Dendritic cell treated with granulocyte-macrophage colony-stimulating factor and Interleukin-4, amounts not matched to agents 40 ng/mL and 50 ng/mL, for 4 days (primary cell): ENCODE measurements around the gene KRTAP1-5.

Source experiments
- H3K27ac Mint-ChIP-seq: one replicate; pipeline ENCODE4 v1.8.0; 2022; ENCODE audit warnings: mild to moderate bottlenecking, mixed read lengths
- H3K27me3 Mint-ChIP-seq: one replicate; pipeline ENCODE4 v1.8.0; 2022; ENCODE audit warnings: mild to moderate bottlenecking, mixed read lengths
- H3K36me3 Mint-ChIP-seq: one replicate; pipeline ENCODE4 v1.8.0; 2022; ENCODE audit warnings: low read depth, mixed read lengths
- H3K4me1 Mint-ChIP-seq: one replicate; pipeline ENCODE4 v1.8.0; 2022; ENCODE audit warnings: low read depth, mixed read lengths
- H3K4me3 Mint-ChIP-seq: one replicate; pipeline ENCODE4 v1.8.0; 2022; ENCODE audit warnings: mild to moderate bottlenecking, moderate library complexity, mixed read lengths
- H3K9me3 Mint-ChIP-seq: one replicate; pipeline ENCODE4 v1.8.0; 2022; ENCODE audit warnings: mixed read lengths
- intact Hi-C: fragments of 100-400 bp; cut with micrococcal nuclease; formaldehyde crosslinking; loops from one replicate; pipeline ENCODE4 v1.15.0; 2022

Gene KRTAP1-5

DNA sequence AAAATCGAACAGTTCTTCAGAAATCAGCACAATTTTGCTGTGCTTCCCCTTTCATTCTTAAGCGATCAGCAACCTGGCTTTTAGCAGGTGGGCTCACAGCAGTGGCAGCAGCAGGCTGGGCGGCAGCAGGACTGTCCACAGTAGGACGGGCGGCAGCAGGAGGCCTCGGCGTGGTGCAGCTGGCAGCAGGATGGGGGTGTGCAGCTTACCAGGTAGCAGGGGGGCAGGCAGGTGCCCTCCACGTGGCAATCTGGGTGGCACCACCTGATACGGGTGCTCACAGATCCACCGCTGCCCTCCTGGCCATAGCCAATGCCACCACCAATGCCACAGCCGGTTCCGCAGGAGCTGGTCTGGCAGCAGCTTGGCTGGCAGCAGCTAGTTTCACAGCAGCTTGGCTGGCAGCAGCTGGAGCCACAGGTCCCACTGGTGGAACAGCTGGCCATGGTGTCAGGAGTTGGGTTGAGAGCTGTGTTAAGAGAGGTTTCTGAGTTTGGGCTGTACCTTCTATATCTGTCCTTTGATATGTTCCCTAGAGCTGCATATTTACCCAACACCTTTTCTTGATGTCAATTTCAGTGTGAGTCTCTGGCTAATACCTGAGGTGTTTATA is 2.7 kb upstream of the KRTAP1-5 start, which contains the start of gene KRTAP1-4:
Gene KRTAP1-4 (minus strand): TSS at position 563 of the 613 bp plus-strand sequence. CDS start 117 bp downstream, at position 446.
- Mint-ChIP-seq H3K4me3 (no peak within 1 kb of the TSS), H3K9me3 (no peaks in the 10 kb centered on the region), H3K27me3 (peaks cover 8% of the 10 kb centered on the region), H3K4me1 (no peaks in the 10 kb centered on the region), H3K36me3 (no peaks in the 10 kb centered on the region), H3K27ac (no peak within 1 kb of the TSS)
- intact Hi-C loops = no loop called here

DNA sequence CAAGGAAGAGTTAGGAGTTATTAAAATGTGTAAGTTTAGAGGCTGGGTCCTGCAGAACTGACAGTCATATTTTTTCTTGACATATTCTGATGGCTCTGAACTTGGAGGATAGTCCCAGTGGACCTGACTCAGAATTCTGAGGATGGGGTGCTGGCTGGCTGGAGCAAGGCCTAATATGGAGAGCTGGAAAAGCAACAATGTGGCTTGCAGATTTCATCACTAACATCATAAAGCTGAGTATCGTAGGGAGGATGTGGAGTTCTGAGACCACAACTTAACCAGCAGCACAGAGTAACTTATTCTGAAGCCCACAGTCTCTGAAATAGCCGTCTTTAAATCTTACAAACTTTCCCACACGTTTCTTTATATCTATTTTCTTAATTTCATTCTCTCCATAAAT is 2.3 kb downstream of the KRTAP1-5 start:
- intact Hi-C loops = no loop called here
- no peaks in the 10 kb centered on the region for H3K4me1 Mint-ChIP-seq
- H3K27ac Mint-ChIP-seq = no peak overlapping the region
- no peaks in the 10 kb centered on the region for H3K36me3 Mint-ChIP-seq
- peaks cover 8% of the 10 kb centered on the region for H3K27me3 Mint-ChIP-seq
- H3K4me3 Mint-ChIP-seq = no peak overlapping the region
- H3K9me3 Mint-ChIP-seq = no peaks in the 10 kb centered on the region

DNA sequence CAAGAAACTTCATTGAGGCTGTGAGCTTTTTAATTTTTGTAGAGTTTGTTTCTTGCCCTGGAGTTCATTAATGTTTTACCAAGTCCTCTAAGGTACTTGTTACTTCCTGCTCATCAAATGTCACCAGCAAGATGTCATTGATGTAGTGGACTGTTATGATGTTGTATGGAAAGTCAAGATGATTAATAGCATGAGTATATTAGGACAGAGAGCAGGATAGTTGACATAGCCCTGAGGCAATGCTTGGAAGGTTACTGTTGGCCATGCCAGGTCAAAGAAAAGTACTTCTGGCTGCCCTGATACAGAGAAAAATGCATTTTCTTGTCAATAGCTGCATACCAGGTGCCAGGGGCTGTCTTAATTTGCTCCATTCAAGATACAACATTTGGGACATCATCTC is 6.7 kb downstream of the KRTAP1-5 start:
- H3K36me3 Mint-ChIP-seq = no peaks in the 10 kb centered on the region
- H3K9me3 Mint-ChIP-seq = no peaks in the 10 kb centered on the region
- no peak overlapping the region for H3K27ac Mint-ChIP-seq
- intact Hi-C loops = no loop called here
- no peak overlapping the region for H3K4me3 Mint-ChIP-seq
- H3K4me1 Mint-ChIP-seq = no peaks in the 10 kb centered on the region
- H3K27me3 Mint-ChIP-seq = no peaks in the 10 kb centered on the region

DNA sequence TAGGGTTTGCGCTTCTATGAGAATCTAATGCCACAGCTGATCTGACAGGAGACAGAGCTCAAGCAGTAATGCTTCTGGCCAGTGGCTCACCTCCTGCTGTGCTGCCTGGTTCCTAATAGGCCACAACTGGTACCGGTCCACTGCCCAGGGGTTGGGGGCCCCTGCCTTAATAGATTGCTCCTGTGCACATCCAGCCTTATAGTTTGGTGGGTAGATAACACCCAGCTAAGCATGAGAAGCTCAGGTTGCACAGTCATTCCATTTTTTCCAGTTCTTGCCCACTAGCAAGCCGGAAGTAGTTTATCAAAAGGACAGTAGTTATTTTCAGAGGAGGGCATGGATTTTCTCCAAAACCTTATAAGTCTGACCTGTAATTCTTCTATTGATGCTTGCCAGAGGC is 7.6 kb downstream of the KRTAP1-5 start:
- Mint-ChIP-seq H3K27me3 (no peaks in the 10 kb centered on the region), H3K4me3 (no peak overlapping the region), H3K9me3 (no peaks in the 10 kb centered on the region), H3K4me1 (no peaks in the 10 kb centered on the region), H3K36me3 (no peaks in the 10 kb centered on the region), H3K27ac (no peak overlapping the region)
- intact Hi-C loops = no loop called here

DNA sequence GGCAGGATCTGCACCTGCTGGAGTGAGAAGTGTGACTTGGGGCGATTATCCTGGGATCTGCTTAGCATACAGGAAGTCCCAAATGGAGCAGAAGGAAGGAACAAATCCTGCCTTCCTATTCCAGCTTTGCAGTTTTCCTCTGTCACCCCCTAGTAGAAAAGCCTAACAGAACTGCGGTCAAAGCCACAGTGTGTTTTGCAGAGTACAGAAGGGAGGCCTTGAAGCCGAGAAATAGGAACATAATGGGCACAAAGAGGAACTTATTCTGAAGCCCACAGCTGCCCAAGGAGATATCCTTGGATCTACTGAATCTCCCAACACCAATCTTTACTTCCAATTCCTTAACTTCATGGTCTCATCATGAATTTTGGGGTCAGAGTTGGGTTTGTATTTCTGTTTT is 8.5 kb downstream of the KRTAP1-5 start:
- no peaks in the 10 kb centered on the region for H3K9me3 Mint-ChIP-seq
- no peaks in the 10 kb centered on the region for H3K27me3 Mint-ChIP-seq
- H3K27ac Mint-ChIP-seq = no peak overlapping the region
- intact Hi-C loops = no loop called here
- H3K4me1 Mint-ChIP-seq = no peaks in the 10 kb centered on the region
- H3K36me3 Mint-ChIP-seq = no peaks in the 10 kb centered on the region
- no peak overlapping the region for H3K4me3 Mint-ChIP-seq

DNA sequence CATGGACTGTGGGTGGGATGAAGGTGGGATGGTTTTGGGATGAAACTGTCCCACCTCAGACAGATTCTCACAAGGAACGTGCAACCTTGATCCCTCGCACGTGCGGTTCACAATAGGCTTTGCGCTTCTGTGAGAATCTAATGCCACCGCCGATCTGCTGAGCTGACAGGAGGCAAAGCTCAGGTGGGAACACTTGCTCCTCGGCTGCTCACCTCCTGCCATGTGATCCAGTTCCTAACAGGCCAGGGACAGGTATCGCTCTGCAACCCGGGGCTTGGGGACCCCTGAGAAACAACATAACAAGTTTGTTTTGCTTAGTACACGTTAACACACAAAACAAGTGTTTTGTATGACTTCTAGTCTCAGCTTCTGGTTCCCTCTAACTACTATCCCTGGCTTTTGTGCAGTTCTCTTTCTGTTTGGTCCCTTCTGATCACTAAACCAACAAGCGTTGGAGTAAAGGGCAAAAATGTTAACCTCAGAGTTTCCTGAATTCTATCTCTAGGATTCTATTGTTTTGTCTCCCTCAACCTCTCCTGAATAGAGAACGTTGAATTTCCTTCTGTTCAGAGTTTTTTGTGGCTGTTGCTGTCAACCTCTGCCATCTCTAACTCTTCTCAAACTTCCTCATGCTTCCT is 10.3 kb downstream of the KRTAP1-5 start:
- Mint-ChIP-seq H3K27ac (no peak overlapping the region), H3K9me3 (no peaks in the 10 kb centered on the region), H3K36me3 (no peaks in the 10 kb centered on the region), H3K27me3 (peaks cover 2% of the 10 kb centered on the region), H3K4me3 (no peak overlapping the region), H3K4me1 (no peaks in the 10 kb centered on the region)
- intact Hi-C loops = no loop called here

DNA sequence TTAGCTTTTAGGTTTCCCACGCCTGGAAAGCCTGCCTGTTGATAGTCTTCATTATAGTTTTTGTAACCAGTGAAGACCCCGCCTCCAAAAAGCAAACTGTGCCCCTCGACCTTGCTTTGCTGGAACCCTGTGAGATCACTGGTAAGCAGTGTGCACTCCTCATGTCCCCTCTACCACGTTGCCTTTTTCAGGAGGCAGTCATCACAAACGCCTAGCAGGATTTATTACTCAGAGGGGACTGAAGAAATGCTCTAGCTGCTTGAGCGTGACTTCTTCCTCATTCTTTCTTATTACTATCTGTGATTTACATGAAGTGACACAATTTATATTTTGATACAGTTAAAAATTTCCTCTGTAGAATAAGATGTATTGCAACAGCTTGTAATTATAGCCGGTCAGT is 11.6 kb downstream of the KRTAP1-5 start:
- no peak overlapping the region for H3K27ac Mint-ChIP-seq
- intact Hi-C loops = no loop called here
- H3K4me3 Mint-ChIP-seq = no peak overlapping the region
- H3K36me3 Mint-ChIP-seq = no peaks in the 10 kb centered on the region
- peaks cover 2% of the 10 kb centered on the region for H3K27me3 Mint-ChIP-seq
- no peaks in the 10 kb centered on the region for H3K9me3 Mint-ChIP-seq
- no peaks in the 10 kb centered on the region for H3K4me1 Mint-ChIP-seq

DNA sequence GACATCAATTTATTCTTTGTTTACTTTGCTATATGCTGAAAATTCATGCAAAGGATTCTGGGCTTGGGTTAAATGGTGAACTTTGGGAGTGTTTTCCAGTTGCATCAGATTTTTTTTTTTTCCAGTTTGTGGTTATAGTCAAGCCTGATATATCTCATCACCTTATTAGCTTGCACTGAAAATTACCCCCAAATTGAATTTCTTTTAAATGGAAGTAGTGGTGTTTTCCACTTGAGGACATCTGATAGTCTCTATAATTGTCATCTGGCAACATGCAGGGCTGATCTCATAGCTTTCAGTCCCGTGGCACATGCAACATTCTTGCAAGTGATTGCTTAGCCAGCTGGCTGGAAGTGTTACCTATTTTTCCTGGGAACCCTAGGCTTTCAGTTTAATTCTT is 13.4 kb downstream of the KRTAP1-5 start:
- peaks cover 2% of the 10 kb centered on the region for H3K27me3 Mint-ChIP-seq
- no peaks in the 10 kb centered on the region for H3K9me3 Mint-ChIP-seq
- no peaks in the 10 kb centered on the region for H3K36me3 Mint-ChIP-seq
- no peaks in the 10 kb centered on the region for H3K4me1 Mint-ChIP-seq
- H3K27ac Mint-ChIP-seq = no peak overlapping the region
- H3K4me3 Mint-ChIP-seq = no peak overlapping the region
- intact Hi-C loops = no loop called here

DNA sequence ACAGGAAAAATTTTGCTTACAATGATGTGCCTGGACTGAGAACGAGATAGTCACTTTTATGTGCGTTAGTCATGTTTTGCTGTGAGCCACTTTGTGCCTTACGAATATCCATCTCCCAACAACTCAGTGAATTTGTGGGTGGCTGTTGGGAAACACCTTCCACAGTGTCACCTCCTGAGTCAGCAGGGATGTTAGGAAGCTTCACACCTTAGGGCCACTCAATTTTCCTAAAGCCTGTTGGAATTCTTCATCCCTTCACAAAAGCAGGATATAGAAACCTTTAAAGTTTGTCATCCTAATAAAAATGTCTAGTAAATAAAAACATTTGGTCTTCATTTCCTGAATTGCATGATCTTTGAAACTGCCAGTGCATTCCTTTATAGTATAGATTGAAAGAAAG is 13.8 kb downstream of the KRTAP1-5 start:
- Mint-ChIP-seq H3K36me3 (no peaks in the 10 kb centered on the region), H3K4me1 (no peaks in the 10 kb centered on the region), H3K27me3 (peaks cover 2% of the 10 kb centered on the region), H3K9me3 (no peaks in the 10 kb centered on the region), H3K27ac (no peak overlapping the region), H3K4me3 (no peak overlapping the region)
- intact Hi-C loops = no loop called here

DNA sequence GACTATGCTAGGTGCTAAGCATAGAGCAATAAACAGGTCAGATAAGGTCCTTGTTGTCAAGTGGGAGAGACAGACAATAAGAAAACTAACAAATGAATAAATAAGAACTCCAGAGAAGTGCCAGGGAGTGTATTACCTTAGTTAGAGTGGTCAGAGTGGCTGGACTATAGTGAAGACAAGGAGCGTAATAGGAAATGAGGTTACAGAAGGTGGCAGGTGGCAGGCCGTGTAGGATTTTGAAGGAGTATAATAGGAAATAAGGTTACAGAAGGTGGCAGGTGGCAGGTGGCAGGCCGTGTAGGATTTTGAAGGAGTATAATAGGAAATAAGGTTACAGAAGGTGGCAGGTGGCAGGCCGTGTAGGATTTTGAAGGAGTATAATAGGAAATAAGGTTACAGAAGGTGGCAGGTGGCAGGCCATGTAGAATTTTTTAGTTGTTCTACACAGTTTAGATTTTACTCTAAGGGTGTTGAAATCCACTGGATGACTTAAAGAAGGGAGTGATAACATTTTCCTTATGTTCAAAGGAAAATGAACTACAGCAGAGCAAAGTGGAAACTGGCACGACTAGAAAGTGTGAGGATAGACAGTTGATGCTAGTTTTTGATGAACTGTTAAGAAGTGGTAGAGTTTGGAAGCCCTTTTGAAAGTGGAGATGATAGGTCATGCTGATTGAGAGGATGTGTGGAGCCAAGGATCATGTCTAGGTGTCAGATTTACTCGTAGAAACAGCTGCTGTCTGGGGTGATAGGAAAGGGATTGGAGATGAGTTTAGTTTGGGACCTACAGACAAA is 14.5 kb downstream of the KRTAP1-5 start:
- Mint-ChIP-seq H3K27ac (no peak overlapping the region), H3K36me3 (no peaks in the 10 kb centered on the region), H3K27me3 (peaks cover 2% of the 10 kb centered on the region), H3K4me1 (no peaks in the 10 kb centered on the region), H3K4me3 (no peak overlapping the region), H3K9me3 (no peaks in the 10 kb centered on the region)
- intact Hi-C loops = no loop called here

DNA sequence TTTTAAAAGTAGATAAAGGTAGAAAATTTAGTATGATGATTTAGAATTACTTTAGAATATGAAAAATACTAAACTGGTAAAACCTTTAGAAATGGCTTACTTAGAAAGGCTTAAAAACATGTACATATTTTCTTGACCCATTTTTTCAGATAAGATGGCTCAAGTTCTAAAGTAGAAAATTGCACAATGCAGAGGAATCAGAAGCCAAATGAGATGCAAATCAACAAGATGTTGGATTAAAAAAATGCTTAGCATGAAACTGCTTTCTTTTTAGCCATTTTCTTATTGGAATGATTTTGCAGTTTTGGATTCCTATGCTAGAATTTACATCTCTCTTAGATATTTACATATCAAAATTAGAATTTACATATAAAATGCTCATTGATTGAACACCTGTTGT is 16.6 kb downstream of the KRTAP1-5 start:
- Mint-ChIP-seq H3K27me3 (peaks cover 2% of the 10 kb centered on the region), H3K27ac (no peak overlapping the region)
- intact Hi-C loops = no loop called here

DNA sequence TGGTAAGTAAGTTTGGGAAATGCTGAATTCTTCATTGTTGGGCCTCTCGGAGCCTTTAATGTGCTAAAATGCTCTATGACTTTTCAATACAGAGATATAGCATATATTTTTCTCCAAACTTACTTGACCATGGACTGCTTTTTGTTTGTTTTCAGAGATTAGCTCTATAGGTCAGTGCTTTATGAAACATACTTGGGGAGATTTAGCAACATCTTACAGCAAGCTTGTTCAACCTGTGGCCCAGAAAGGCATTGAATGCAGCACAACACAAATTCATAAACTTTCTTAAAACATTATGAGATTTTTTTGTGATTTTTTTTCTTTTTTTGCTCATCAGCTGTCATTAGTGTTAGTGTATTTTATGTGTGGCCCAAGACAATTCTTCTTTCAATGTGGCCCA is 17.1 kb downstream of the KRTAP1-5 start:
- Mint-ChIP-seq H3K9me3 (no peaks in the 10 kb centered on the region), H3K36me3 (no peaks in the 10 kb centered on the region), H3K27ac (no peak overlapping the region), H3K4me3 (no peak overlapping the region), H3K4me1 (no peaks in the 10 kb centered on the region), H3K27me3 (peaks cover 2% of the 10 kb centered on the region)
- intact Hi-C loops = no loop called here

More for the DNA sequence above, 16.6 kb downstream of the KRTAP1-5 start:
- no peak overlapping the region for H3K4me3 Mint-ChIP-seq
- H3K4me1 Mint-ChIP-seq = no peaks in the 10 kb centered on the region
- no peaks in the 10 kb centered on the region for H3K9me3 Mint-ChIP-seq
- H3K36me3 Mint-ChIP-seq = no peaks in the 10 kb centered on the region

DNA sequence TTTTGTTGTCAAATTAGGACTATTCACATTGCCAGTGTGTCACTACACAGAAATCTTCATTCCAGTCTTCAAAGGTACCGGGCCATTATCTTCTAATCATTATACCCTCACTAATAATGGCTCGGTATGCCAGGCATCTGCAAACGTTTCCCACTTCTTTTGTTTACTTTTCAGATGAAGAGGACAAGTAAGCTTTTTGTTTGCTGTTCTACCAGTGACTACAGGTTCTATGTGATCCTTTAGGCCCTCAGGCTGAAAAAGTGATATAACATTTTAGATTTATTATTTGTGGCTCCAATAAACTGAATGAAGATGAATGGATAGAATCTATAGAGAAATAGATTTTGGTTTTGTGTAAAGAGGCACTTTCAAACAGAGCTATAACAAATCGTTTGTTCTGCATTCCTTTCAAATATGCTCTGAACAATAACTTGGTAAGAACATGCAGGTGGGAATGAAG is 17.7 kb downstream of the KRTAP1-5 start:
- Mint-ChIP-seq H3K4me3 (no peak overlapping the region), H3K36me3 (no peaks in the 10 kb centered on the region), H3K9me3 (no peaks in the 10 kb centered on the region), H3K27me3 (peaks cover 2% of the 10 kb centered on the region), H3K4me1 (no peaks in the 10 kb centered on the region), H3K27ac (no peak overlapping the region)
- intact Hi-C loops = no loop called here

DNA sequence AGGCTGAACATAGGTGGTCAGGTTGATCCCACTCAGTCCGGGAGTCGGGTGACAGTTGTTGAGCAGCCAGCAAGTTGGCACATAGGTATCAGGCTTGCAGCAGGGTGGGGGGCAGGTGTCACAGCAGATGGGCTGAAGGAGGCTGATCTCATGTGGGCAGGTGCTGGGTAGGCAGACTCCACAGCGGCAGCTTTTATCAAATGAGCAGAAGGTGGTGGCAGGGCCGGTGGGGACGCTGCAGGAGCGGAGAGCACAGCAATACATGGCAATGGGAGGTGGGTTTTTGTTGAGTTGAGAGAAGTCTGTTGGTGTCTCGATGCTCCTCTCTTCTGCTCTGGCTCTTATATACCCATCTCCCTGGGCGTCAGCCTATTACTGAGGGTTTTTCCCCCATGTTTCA is 18.2 kb downstream of the KRTAP1-5 start, which contains the start of gene KRTAP3-1:
Gene KRTAP3-1 (minus strand): TSS at position 318 of the 400 bp plus-strand sequence. CDS start 54 bp downstream, at position 264.
- Mint-ChIP-seq H3K36me3 (no peaks in the 10 kb centered on the region), H3K27me3 (peaks cover 2% of the 10 kb centered on the region), H3K9me3 (no peaks in the 10 kb centered on the region), H3K4me3 (no peak within 1 kb of the TSS), H3K27ac (no peak within 1 kb of the TSS), H3K4me1 (no peaks in the 10 kb centered on the region)
- intact Hi-C loops = no loop called here
